NCI-H2196 treated with DMSO at 0.1 percent for 48 hours (cell line): ENCODE results near the gene NKX1-2.
A peak's percentile ranks its signal among the peaks of the same experiment; 100 is the strongest.

Experiments
- DNase-seq: peaks from one replicate; lab custom pipeline; 2025; ENCODE audit not compliant: unreplicated experiment; lab: John Stamatoyannopoulos, UW

NKX1-2 gene

DNA sequence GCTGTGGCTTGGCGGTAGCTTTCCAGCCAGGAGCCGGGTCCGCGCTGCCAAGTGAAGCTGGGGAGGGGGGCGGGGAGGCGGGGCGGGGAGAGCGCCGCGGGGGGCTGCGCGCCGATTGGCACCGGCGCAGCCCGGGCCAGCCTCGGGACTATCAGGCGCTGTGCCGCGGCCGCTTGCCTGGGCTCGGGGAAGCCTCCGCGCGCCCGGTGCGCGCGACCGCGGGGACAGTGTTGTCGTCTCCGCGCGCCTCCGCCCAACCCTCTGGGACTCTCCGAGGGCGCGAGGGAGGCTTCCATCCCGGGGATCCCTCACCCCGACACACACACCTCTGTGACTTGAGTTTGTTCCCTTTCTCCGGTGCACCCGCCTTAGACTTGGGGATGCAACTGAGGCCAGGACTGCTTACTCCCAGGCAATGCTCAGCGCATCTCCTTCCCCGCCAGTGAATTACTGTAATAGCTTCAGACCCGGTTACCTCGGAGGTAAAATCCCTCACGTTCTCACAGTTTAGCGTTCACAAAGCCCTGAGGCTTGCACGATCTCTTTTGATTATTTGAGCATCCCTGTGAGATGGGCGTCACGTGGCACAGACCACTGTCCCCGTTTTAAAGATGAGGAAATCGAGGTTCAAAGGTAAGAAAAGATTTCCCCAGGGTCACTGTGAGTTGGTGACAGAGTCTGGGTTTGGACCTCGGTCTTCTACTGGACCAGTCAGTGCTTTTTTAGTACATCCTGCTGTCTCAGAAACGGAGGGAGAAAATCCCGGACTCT is at the start of gene NKX1-2:
NKX1-2 (minus strand) TSS at position 24 of the 771 bp plus-strand sequence. CDS start 92 bp downstream, outside the sequence.
- peak; percentile 17 for DNase-seq

DNA sequence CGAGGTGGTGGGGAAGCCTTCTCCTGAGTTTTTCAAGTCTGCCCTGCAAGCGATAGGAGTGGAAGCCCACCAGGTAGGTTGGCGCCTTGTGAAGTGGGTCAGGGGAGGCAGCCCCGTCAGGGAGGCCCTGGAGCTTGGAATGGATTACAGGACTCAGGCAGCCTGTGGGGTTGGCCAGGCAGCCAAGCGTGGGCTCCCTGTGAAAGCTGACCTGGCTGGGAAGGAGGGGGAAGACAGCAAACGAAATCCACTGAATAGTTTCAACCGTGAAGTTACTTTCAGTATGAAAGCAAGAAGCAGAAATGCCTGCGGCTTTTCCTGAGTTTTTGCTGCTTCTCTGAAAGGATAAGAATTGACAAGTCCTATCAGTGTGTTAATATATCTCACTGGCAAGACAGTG is 48.2 kb upstream of the NKX1-2 start:
- no peak for DNase-seq

DNA sequence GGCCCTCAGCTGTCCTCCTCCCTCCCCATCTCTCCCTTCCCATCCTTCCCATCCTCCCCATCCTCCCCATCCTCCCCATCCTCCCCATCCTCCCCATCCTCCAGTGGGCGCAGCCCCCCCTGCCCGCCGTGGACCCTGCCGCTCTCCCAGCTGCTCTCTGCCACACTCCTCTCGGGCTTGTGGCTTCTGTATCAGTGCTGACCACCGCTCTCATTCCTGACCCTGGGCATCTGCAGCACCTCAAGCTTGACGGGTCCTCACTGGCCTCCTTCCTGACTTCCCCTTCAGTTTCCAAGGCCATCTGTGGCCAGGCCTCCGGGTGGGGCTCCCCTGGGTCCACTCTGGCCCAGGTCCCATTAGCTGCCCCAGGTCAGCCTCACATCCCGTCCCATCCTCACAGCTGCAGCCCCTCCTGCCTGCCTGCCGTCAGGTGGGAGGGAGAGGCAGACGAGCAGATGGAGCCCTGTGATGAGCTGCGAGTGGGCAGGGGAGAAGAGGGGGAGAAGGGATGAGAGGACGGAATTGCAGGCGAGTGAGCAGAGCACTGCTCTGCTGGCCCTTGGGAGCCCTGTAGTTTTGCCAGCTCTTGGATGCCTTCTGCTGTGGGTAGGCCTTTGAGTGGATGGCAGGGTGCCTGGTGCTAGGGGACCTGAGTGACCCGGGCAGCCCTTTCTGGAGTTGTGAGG is 47.5 kb upstream of the NKX1-2 start:
- DNase-seq = no peak

DNA sequence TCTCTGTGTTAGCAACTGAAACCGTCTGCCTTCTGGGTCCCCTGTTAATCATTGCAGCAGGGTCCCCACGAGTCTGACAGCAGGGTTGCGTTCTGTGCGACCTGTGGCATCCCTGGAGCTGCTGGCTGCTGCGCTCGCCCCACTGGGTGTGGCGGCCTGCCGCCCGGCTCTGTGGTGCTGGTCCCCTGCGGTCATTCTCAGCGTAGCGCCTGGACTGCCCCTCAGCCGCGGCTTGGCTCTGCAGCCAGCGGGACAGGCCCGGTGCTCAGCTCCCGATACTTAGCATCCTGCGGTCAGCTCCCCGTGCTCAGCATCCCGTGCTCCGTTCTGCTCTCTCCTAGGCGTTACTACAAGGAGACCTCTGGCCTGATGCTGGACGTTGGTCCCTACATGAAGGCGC is 46.8 kb upstream of the NKX1-2 start:
- no peak for DNase-seq

DNA sequence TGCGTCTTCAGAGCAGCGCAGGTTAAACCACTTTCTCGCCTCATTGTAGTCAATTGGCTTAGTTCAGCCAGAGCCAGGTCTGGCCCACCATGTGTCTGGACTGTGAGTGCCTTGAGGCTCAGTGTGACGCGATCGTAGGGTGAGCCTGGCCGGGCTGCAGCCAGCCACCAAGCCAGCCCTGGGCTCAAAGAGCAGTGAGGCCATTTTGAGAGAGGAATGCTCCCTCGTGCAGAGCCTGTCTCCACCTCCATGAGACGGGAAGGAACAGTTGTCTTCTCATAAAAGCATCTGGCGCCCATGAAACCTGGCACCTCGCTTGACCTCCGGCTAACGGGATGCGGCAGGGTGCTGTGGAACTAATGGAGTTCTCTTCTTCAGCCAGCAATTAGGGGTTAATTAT is 46.3 kb upstream of the NKX1-2 start:
- DNase-seq = no peak

DNA sequence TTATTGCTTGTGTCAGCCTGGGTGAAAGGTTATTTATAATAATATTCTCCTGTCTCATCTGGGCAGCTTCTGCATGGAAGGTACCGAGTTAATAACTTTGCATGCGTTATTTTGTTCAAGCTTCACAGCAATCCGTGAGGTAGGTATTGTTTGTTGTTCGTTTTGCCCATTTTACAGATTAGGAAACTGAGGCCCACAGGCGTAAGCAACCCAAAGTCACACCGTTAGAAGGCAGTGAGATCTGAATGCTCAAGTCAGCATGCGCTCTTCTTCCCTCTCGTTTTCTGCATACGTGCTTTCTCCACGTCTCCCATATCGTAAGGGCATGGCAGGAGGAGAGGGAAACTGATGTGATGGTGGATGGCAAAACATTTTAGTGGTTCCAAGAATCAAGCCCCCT is 45.9 kb upstream of the NKX1-2 start:
- DNase-seq = no peak

DNA sequence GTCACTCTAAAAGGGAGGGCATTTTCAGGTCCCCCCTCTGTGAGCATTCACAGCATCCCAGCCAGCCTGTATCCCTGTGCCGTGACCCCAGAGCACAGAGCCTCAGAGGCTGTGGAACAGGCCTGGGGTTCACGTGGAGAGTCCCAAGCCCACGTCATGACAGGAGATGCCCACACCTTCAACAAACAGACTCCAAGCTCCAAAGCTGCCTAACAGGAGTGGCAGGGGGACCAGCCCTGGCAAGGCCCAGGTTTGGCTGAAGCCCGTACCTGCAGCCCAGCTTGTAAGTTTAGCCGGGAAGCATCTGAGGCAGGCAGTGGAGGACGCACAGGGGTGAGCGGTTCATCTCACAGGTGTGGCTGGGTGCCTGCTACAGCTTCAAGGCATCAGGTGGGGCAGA is 45.3 kb upstream of the NKX1-2 start:
- no peak for DNase-seq

DNA sequence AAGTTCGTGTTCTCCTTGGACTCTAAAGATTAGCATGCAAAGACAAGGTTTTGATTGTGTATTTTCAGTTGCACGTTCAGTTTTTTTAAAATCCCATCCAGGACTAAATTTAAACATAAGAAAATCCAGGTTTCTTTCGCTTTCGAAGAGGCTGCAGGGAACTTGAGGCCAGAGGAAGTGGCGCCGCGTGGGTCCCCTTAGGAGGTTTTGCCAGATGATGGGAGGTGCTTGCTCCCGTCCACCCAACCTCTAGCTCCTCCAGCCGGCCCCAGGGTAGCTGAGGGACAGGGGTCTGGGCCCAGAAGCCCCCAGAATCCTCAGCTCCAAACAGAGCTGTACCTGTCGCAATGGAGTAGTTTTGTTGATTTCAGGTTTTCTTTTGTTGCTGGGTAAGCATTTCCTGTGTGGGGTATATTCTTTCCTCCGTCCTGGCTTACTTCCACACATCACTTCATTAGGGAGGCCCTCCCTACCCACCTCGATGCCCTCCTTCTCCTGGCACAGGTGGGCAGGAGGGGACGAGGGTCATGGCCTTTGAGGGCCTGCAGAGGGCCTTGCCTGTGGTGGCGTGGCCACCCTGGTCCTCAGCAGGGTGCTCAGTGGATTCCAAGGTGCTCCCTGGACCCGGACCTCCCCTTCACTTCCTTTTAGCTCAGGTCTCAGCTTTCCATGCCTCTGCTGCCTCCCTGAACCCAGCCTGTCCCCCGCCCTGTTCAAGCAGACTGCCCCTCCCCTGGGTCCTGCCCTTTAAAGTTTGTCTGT is 44.4 kb upstream of the NKX1-2 start:
- no peak for DNase-seq

DNA sequence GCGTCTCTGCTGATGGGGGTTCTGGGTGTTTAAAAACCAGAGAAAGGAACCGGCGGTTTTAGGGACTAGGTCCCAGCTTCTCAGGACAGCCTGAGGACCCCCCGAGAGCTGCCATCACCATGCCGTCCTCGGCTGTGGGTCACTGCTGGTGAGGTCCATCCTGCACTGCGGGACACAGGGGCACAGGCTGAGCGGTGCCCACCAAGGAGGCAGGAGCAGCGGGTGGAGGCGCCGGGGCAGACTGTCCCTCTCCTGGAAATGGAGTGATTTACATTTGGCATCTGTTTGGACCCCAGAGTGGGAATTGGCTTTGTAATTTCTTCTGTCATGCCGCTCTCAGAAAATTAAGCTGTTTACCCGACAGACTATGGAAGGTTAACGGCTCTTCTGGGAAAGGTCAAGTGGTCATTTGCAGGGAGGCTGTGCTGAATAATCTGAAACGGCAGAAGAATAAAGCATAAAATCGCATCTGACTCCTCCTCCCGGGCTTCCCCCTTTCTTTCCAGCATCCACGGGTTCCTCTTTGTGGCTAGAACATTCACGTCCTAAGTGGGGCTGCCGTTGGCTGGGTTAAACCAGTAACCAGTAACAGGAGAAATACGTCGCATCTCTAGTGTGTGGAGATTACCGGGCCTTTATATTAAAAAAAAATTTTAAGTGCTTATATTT is 43.5 kb upstream of the NKX1-2 start:
- no peak for DNase-seq

DNA sequence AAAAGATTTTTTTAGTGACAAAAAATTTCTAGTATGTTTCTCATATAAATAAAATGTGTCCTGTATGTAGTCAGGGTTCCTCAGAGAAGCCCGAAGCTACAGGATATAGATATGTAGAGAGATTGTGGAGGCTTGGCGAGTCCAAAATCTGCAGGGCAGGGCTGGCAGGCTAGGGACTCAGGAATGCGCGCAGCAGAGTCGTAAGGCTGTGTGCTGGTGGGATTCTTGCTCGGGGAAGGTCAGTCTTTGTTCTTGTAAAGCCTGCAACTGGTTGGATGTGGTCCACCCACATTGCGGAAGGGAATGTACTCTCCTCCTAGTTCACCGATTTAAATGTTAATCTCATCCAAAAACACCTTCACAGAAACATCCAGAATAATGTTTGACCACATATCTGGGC is 42.4 kb upstream of the NKX1-2 start:
- DNase-seq = no peak

DNA sequence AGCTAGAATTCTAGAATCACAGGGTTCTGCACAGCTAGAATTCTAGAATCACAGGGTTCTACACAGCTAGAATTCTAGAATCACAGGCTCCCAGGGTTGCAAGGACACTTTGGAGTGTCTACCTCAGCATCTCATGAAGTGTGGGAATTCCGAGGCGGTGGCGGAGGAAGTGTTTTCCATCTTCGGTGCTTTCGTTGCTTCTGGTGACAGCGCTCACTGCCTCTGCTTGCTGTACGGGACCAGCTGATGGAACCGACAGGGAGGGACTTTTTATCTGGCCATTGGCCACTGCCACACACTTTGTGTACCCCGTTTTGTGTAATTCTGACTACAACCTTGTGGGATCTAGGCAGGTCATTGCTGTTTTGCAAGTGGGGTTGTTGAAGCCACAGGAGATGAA is 41.3 kb upstream of the NKX1-2 start:
- no peak for DNase-seq

DNA sequence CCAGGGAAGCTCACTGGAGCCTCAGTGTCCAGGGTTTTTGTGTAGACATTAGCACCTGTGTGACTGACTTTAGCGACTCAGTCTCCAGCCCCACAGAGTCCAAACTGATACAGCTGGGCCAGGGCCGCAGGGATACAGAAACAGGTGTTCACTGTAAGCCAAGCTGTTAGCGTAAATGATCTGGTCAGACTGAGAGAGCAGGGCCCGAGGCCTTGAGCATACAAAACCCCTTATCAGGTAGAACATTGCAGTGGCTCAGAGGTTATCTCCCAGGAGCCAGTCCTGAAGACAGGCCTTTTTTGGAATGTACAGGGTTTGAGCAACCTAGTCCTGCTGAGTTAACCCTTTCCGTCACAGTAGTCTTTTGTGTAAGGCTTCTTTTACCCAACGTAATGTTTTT is 36.8 kb upstream of the NKX1-2 start:
- DNase-seq = no peak

DNA sequence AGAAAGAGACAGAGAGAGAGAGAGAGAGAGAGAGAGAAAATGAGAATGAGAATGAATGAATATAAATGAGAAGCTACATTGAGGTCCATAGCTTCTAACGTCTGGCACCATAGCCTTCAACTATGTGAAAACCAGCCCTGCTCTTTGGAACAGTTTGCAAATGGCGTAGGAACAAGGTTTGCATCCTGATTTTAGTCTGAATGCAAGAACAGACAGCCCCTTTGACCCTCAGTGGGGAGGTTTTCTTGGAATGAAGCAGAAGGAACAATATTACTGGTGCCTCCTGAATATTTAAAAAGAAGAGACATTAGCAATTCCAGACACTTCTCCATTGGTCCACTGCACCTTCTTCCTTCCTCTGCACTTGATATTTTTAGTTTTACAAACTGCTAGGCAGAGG is 34.8 kb upstream of the NKX1-2 start:
- DNase-seq = no peak

DNA sequence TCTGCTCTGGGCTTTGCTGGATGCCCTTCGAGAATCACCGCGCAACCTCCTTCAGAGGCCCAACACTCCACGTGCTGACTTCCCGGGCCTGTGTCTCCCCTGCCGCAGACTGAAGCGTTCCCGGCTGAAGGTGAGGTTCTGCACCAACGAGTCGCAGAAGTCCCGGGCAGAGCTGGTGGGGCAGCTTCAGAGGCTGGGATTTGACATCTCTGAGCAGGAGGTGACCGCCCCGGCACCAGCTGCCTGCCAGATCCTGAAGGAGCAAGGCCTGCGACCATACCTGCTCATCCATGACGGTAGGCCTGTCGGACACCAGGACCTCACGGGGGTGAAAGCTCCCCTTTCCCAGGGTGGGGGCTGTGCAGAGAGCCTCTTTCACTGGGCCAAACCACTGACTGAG is 34.2 kb upstream of the NKX1-2 start:
- no peak for DNase-seq

DNA sequence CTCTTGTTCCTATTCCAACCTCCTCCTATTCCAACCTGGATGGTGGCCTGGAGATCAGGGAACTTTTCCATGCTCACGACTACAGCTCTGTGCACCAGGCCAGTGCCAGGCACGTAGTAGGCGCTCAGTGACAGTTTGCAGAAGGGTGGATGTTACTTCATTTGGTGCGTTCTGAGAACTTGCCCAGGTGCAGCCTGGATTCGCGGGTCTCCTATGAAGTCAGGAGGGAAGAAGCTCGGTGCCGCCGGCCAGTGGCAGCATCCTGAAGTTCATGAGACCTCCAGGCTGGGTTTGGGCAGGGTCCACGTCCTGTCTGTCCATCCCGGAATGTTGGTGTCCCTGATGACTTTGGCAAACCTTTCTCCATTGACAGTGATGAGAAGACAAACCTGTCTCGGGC is 33.0 kb upstream of the NKX1-2 start:
- DNase-seq = no peak

DNA sequence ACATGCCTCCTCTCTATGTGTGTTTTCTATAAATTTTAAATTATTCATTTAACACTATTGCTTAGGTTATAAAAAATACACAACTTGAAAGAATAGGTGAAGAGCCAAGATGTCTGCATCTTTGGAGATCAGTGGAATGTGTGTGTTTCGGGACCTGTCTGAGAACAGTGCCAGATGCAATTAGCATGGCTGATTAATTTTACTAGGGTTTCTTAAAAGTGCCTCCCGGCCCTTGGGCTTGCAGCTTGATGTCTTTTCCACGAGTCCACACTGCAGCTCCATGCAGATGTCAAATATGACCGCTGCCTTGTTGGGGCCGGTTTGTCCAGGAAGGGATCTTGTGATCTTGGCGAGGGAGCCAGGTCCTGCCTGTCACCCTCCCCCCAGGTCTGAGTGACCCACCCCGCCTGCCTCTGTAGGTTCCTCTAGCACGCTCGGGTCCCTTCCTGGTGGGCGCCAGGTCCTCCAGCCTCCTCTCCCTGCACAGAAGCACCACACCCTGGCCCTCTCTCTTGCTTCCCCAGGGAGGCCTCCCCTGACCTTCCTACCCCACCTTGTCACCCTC is 32.5 kb upstream of the NKX1-2 start:
- DNase-seq = no peak

DNA sequence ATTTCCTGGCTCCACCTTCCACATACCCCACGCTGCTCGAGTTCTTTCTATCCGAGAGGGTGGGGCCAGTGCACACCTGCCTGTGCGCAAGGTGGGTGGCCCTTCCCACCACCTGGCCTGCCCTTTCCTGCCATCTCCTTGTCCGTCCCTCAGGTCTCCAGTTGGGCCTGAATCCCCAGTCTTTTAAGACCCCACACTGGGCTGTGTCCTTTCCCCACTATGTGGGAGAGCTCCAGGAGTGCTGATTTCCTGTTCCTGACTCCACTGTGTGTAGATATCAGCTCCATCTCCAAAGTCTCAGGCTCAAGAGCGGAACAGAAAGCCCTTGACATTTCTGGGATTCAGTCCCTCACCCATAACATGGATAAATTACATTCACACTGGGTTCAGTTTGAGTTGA is 31.9 kb upstream of the NKX1-2 start:
- no peak for DNase-seq

DNA sequence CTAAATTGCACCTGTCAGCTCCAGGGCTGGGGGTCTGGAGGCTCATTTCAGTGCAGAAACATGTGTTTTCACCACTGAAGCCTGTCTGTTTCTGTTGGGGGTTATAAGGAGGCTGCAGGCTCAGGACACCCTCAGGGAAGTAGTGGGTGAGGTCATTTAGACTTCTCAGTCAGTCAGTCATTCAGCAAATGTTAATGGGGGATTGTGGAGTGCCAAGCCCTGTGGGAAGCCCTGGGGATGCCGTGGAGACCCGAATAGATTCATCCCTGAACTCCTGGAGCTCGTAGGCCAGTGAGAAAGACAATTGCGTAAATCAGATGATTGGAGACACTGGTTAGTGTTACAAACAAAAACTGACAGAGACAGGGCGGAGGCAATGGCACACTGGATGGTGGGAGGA is 31.0 kb upstream of the NKX1-2 start:
- no peak for DNase-seq

DNA sequence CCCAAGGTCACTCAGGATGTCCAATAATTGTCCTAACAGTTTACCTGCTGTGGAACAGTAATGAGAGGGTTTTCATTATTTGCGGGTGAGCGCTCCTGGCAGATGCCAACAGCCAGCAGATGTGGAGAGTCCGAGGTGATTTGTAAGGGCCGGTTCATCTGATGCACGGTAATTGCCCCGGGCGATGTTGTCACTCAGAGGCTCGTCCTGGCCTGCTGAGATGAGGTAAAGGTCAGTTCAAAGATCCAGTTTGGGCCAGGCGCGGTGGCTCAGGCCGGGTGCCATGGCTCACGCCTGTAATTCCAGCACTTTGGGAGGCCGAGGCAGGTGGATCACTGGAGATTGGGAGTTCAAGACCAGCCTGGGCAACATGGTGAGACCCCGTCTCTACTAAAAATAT is 28.7 kb upstream of the NKX1-2 start:
- DNase-seq = no peak

DNA sequence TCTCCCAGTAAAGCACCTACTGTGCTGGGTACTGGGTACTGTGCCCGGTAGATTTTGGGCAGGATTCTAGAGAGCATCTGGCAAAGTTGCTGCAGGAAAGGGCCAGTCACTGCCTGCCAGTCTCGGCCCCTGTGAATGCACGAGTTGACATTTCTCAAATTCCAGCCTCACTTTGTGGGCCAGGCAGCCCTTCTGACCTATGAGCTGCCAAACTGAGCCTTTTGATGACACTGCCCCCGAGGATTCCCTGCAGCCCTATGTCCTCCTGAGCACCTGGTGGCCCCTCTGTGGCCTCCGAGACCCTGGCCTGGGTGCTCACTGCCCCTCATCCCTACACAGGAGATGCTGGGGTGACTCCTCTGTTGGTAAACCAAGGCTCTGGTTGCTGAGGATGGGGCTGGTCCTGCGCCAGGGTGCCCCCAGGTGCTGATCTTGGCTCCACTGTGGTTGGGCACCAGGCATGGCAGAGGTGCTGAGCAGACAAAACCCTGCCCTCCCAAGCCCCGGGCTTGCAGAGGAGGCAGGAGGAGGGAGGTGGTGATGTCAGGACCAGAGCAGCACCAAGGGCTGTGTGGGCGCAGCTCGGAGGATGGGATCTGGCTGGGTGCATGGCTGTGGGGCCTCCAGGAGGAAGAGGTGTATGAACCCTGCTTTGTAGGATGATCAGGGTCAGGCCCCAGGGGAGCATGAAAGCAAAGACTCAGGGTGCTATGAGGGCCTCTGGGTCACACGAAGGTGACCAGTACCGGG is 28.0 kb upstream of the NKX1-2 start:
- DNase-seq = no peak
